GM19193 (cell line): ENCODE measurements around the gene CPA5.

Experiments
- POLR2A ChIP-seq: IDR thresholded peaks from 4 replicates; pipeline ENCODE4 v1.6.1; 2011; ENCODE audit not compliant: insufficient read depth, insufficient read length; ENCODE audit errors: extremely low read depth

Gene CPA5

GRCh38 chr7:130379019-130379418, 34.4 kb downstream of the CPA5 start:
- no peak for TF ChIP-seq POLR2A

DNA sequence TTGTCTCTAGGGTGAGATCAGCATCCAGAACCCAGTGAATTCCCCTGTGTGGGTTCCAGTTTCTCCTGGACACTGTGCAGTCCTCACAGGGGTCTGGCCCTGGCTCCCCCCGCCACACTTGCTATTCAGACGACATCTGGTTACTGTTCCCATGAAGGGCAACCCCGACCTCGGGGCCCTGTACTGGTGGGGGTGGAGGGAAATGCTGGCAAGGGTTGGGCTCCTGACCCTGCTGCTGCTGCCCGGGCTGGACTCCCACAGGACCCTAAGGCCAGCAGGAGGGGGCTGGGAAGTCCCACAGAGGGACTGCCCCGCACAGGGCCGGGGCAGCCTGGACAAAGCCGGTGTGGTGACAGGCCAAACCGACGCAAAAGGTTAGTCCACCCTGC, 34.9 kb downstream of the CPA5 start:
- TF ChIP-seq POLR2A = no peak

GRCh38 chr7:130379921-130380860, 35.6 kb downstream of the CPA5 start, which contains the start of gene CPA1:
CPA1 (plus strand) TSS chr7:130380494; CDS start chr7:130380521, 27 bp downstream.
- TF ChIP-seq POLR2A = no peak

DNA sequence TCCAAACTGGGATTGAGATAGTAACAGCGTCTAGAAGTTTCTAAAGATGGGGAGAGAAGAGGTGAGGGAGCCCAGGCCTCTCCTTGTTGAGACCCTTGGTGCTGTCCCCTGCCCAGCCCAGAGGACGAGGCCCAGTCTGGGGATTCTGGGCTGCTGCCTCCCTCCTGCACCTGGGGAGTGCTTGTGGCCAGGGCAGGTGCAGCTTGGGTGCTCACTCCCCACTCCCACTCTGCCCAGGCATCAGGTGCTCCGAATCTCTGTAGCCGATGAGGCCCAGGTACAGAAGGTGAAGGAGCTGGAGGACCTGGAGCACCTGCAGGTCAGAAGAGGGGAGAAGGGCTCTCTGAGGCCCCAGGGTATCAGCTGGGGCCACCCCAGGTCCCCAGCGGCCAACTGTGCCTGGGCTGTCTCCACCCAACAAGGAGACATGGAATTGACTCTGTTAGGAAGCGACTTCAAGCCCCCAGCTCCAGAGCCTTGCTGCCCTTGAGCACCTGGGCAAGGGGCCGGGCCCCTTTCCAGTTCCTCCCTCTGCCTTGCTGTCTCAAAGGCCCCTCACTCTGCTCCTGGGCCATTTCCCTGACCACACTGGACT, 36.3 kb downstream of the CPA5 start:
- no peak for TF ChIP-seq POLR2A

DNA sequence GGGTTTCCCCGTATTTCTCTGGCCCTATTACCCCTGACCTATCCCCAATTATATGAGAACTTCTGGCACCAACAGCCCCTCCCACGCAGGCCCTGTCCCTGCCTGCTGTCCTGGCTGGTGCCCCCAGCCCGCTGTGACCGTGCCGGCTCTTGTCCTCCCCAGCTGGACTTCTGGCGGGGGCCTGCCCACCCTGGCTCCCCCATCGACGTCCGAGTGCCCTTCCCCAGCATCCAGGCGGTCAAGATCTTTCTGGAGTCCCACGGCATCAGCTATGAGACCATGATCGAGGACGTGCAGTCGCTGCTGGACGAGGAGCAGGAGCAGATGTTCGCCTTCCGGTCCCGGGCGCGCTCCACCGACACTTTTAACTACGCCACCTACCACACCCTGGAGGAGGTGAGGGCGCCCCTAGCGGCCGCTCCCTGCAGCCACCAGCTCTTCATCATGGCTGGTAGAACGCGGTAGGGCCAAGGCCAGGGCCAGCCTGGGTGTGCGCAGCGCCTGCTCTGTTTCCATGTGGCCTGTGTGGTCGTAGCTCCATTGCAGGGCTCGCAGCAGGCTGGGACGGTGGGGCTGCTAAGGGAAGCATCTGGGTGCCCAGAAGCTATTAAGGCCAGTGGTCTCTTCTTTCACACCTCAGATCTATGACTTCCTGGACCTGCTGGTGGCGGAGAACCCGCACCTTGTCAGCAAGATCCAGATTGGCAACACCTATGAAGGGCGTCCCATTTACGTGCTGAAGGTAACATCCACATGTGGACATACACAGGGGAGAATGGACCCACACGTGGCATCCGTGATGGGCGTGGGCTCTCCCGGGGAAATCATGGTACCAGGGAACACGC, 37.1 kb downstream of the CPA5 start:
- no peak for TF ChIP-seq POLR2A

GRCh38 chr7:130383187-130383980, 38.8 kb downstream of the CPA5 start:
- no peak for TF ChIP-seq POLR2A

DNA sequence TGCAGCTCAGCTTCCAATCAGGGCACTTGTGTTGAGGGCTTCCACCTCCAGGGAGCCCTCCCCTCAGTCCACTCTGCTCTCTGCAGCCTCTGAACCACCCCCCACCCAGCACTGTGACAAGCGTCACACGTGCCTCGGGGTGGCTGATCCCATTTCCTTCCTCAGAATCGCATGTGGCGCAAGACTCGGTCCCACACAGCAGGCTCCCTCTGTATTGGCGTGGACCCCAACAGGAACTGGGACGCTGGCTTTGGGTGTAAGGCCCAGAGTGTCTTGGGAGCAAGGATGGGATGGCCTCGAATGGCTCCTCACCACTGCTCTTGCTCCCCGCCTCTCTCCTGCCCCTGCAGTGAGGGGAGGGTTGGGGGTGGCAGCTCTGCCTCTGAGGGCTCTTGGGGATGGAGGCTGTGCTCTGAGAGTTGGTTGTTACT, 39.8 kb downstream of the CPA5 start:
- TF ChIP-seq POLR2A = no peak

DNA sequence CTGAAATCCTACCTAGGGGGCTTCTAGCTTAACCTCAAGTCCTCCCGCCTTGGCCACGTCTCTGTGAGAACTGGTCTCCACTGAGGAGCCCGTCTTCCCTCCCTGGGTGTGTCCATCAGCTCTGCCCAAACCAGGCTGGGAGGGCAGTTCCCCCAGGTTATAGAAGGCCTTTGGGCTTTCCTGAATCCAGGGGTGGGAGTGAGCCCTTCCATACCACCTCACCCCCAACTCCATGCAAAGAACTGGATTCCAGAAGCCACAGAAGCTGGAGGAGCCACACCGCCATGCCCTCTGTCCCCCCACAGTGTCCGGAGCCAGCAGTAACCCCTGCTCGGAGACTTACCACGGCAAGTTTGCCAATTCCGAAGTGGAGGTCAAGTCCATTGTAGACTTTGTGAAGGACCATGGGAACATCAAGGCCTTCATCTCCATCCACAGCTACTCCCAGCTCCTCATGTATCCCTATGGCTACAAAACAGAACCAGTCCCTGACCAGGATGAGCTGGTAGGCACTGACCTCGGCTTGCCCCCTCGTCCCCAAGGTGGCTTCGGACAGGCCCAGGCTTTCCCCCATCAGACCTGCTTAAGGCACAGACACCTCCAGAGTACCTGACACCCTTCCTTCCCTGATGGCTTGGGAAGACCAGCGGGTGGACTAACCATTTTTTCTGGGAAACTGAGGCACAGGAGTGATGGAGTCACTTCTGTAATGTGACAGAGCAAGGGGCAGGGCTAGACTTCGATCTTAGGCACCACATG, 40.4 kb downstream of the CPA5 start:
- TF ChIP-seq POLR2A = no peak

DNA sequence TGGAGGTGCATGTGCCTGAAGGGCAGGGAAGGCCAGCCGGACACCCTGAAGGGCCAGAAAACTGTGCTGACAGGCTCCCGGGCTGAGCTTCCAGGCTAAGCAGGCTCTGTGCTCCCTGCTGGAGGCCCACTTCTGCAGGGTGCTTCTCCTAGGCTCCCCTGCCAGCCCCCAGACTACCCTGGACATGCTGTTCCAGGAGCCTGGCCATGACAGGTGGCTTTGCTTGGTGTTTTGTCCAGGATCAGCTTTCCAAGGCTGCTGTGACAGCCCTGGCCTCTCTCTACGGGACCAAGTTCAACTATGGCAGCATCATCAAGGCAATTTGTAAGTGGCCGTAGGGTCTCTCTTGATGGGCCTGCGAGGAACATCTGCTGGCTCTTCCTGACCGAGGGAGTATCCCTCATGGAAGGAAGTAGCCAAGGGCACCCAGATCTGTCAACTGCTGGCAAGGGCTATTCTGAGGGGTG, 41.0 kb downstream of the CPA5 start:
- no peak for TF ChIP-seq POLR2A

GRCh38 chr7:130386876-130387275, 42.3 kb downstream of the CPA5 start:
- no peak for TF ChIP-seq POLR2A

DNA sequence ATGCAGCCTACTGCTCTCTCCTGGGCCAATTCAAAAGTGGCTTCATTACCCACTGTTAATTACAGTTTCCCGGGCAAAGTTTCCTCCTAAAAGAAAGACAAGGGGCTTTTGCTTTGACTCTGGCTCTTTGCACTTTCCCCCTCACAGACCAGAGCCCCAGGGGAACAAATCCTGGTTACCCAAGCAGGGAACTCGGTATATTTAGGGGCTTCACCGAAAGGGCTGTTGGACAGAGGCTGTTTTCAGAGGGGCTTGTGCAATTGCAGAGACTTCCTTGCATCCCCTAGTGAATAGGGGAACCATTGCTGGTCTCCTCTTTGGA, 42.7 kb downstream of the CPA5 start:
- no peak for TF ChIP-seq POLR2A

GRCh38 chr7:130387628-130388403, 43.2 kb downstream of the CPA5 start:
- TF ChIP-seq POLR2A = no peak

DNA sequence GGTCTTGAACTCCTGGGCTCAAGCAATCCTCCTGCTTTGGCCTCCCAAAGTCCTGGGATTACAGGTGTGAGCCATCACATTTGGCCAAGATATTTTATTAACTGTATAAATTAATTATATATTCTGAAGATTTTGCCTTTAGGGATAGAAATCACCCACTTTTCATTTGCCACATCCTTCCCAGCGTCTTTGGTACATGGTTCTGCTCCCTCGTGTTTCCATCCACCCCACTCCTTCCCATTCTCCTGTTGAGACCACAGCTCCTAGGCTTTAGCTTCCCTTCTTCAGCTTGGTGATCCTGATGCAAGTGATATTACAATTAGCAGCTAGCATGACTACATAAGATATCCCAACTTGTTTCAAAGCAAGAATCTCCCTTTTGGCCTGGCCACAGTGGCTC, 44.1 kb downstream of the CPA5 start:
- no peak for TF ChIP-seq POLR2A
